ENCODE data around the gene CAPS.

- TF ChIP-seq CTCF (IDR thresholded peaks at IDR 0.05 in 4 of 5, conservative IDR thresholded peaks at IDR 0.05 in 1 of 5) (no peak), POLR2A (IDR thresholded peaks at IDR 0.05) (no peak)
Observed at GRCh38 chr19:5903056-5903623, 10.9 kb upstream of the CAPS start.
